ENCODE measurements around the gene PHYKPL.

- TF ChIP-seq CTCF (IDR thresholded peaks at IDR 0.05; ENCODE audit: borderline replicate concordance, extremely low read depth, low read length, poor library complexity, severe bottlenecking) (peak; percentile 14), EZH2 (IDR thresholded peaks at IDR 0.05; ENCODE audit: borderline replicate concordance, low read depth, low read length, severe bottlenecking) (no peak)
Observed at GRCh38 chr5:178209334-178210072, 23.1 kb downstream of the PHYKPL start.
